BJ (cell line): Measurements from ENCODE around the gene NDUFAF2. TPM values are rescaled to one million over a fixed set of nuclear protein-coding genes. Genes with fewer than 3 reads are reported as not detected.

Experiments used
- CTCF ChIA-PET: fragments of 350-600 bp; formaldehyde crosslinking; extraction: SDS; loops from one replicate; lab custom pipeline; 2021; ENCODE audit warnings: antibody characterized with exemption, inconsistent platforms; lab: Yijun Ruan, JAX
- POLR2A ChIA-PET: fragments of 300-600 bp; sonication (Branson Sonifier 250); formaldehyde crosslinking; extraction: SDS; loops from one replicate; lab custom pipeline; 2021; ENCODE audit warnings: antibody characterized with exemption; lab: Charles Lee
- DNase-seq: peaks from one replicate; pipeline ENCODE4 v3.0.0-alpha.2; 2011; ENCODE audit warnings: low read depth
- H3K27me3 ChIP-seq: 2 replicates; pipeline ENCODE4 v1.6.0; 2011; ENCODE audit warnings: low read length; ENCODE audit not compliant: control insufficient read depth, insufficient read depth
- H3K36me3 ChIP-seq: 2 replicates; pipeline ENCODE4 v1.5.1; 2011; ENCODE audit warnings: low read length; ENCODE audit not compliant: control insufficient read depth, insufficient read depth
- H3K4me3 ChIP-seq: 2 replicates; pipeline ENCODE4 v1.5.1; 2011; ENCODE audit warnings: low read depth, mild to moderate bottlenecking, control low read depth, low read length
- polyA plus RNA-seq: library from polyadenylated mRNA; depleted of rRNA; stranded (reverse); fragments of >200 nt; gene quantifications from 2 replicates; pipeline ENCODE4 v1.2.3, GENCODE V29; 2011
- TF ChIP-seq, protein P1 (sequence below): IDR thresholded peaks from 2 replicates; pipeline ENCODE4 v1.5.1; 2011; ENCODE audit warnings: low read depth, mild to moderate bottlenecking, control low read depth, inconsistent platforms, low read length, moderate library complexity; ENCODE audit not compliant: insufficient read depth

NDUFAF2 gene
- polyA plus RNA-seq, 1 experiment, result 22.4 TPM

- TF ChIP-seq, protein P1, sequence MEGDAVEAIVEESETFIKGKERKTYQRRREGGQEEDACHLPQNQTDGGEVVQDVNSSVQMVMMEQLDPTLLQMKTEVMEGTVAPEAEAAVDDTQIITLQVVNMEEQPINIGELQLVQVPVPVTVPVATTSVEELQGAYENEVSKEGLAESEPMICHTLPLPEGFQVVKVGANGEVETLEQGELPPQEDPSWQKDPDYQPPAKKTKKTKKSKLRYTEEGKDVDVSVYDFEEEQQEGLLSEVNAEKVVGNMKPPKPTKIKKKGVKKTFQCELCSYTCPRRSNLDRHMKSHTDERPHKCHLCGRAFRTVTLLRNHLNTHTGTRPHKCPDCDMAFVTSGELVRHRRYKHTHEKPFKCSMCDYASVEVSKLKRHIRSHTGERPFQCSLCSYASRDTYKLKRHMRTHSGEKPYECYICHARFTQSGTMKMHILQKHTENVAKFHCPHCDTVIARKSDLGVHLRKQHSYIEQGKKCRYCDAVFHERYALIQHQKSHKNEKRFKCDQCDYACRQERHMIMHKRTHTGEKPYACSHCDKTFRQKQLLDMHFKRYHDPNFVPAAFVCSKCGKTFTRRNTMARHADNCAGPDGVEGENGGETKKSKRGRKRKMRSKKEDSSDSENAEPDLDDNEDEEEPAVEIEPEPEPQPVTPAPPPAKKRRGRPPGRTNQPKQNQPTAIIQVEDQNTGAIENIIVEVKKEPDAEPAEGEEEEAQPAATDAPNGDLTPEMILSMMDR, result no peak
- Histone ChIP-seq H3K27me3 (no peaks in the 10 kb centered on the region), H3K4me3 (no peak overlapping the region), H3K36me3 (peaks cover 2% of the 10 kb centered on the region; the same call in 1 of the 2 replicates)
- ChIA-PET POLR2A (no interaction called here), CTCF (interaction anchor here (1.1 kb wide), 1 partner anchor 40 kb away, joined by 3 read pairs; no protein-coding TSS in a partner anchor)
- DNase-seq, result no peak
These were observed 153.4 kb downstream of the NDUFAF2 start for GRCh38 chr5:61098251-61098995.

- Histone ChIP-seq H3K36me3 (peaks cover 2% of the 10 kb centered on the region; the same call in 1 of the 2 replicates), H3K27me3 (no peaks in the 10 kb centered on the region), H3K4me3 (no peak overlapping the region)
- TF ChIP-seq, protein P1, result no peak
- no peak for DNase-seq
- ChIA-PET CTCF (interaction anchor here (1.0 kb wide), 1 partner anchor 13 kb away, joined by 3 read pairs; no protein-coding TSS in a partner anchor), POLR2A (no interaction called here)
These were observed 155.4 kb downstream of the NDUFAF2 start for GRCh38 chr5:61100437-61100836.

DNA sequence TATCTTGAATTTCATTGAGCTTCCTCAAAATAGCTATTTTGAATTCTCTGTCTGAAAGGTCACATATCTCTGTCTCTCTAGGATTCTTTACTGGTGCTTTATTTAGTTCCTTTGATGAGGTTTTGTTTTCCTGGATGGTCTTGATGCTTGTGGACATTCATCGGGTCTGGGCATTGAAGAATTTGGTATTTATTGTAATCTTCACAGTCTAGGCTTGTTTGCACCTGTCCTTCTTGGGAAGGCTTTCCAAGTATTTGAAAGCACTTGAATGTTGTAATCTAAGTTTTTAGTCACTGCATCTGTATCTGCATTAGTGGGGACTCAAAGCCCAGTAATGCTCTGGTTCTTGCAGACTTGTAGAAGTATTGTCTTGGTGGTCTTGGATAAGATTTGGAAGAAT, 169.4 kb downstream of the NDUFAF2 start:
- DNase-seq, result no peak
- CTCF ChIA-PET, result interaction anchor here (1.3 kb wide), 1 partner anchor 11 kb away, joined by 3 read pairs; no protein-coding TSS in a partner anchor
- POLR2A ChIA-PET, result no interaction called here
- no peaks in the 10 kb centered on the region for H3K27me3 ChIP-seq
- TF ChIP-seq, protein P1, result no peak
- no peak overlapping the region for H3K4me3 ChIP-seq
- no peaks in the 10 kb centered on the region for H3K36me3 ChIP-seq

DNA sequence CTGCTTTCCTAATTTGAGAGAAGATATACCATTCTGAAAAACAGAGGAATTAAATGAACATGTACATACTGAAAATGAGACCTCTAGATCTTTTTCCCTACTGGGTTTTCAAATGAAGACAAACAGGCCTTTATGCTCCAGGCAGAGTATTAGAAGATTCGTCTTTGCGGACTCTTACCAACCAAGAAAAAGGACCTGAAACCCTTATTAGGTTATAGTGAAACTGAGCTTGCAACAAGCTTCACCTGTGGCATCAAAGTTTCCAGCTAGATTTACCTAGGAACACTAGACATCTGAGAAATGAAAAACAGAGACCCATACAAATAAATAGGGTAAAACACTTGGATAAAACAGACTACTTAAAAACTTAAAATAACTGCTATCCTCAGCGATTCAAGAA, 171.0 kb downstream of the NDUFAF2 start:
- TF ChIP-seq, protein P1, result no peak
- Histone ChIP-seq H3K4me3 (no peak overlapping the region), H3K36me3 (no peaks in the 10 kb centered on the region), H3K27me3 (no peaks in the 10 kb centered on the region)
- CTCF ChIA-PET, result no interaction called here
- no peak for DNase-seq
- POLR2A ChIA-PET, result no interaction called here

DNA sequence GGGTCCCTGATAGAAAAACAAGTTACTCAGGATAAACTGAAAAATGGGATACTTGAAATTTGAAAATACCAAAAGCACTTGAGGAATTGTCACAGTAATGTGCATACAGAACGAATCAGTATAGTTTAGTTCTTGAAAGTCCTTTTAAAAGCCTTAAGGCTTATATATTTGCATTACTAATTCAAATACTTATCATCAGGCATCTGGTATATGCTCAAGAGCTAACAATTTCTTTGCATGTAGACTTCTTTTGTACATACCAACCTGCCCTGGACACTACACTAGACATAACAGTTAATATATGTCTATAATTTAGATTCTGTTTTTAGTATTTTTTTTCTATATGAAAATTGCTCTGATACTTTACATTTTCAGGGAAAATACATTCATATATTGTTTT, 174.1 kb downstream of the NDUFAF2 start:
- Histone ChIP-seq H3K4me3 (no peak overlapping the region), H3K27me3 (no peaks in the 10 kb centered on the region), H3K36me3 (no peaks in the 10 kb centered on the region)
- no peak for DNase-seq
- TF ChIP-seq, protein P1, result no peak
- POLR2A ChIA-PET, result no interaction called here
- CTCF ChIA-PET, result no interaction called here
